ENCODE data around the gene SLC6A3. TPM values are rescaled to one million over a fixed set of nuclear protein-coding genes. Genes with fewer than 3 reads are reported as not detected.

SLC6A3 gene
- total RNA-seq, 1 donor from 2014 or later, result not detected

GRCh38 chr5:1418921-1419280, 26.3 kb downstream of the SLC6A3 start:
- Mint-ChIP-seq H3K27ac (ENCODE audit: unreplicated experiment) (no peak overlapping the region), H3K4me1 (ENCODE audit: low read depth) (peaks cover 10% of the 10 kb centered on the region), H3K36me3 (ENCODE audit: low read depth) (no peaks in the 10 kb centered on the region), H3K27me3 (ENCODE audit: low read depth) (peaks cover 1% of the 10 kb centered on the region), H3K4me3 (ENCODE audit: unreplicated experiment) (no peak overlapping the region), H3K9me3 (ENCODE audit: low read depth) (peaks cover 10% of the 10 kb centered on the region)
- no peak for DNase-seq (ENCODE audit: low spot score)
- no peak for TF ChIP-seq CTCF (IDR thresholded peaks at IDR 0.05)

- Mint-ChIP-seq H3K9me3 (ENCODE audit: low read depth) (peaks cover 10% of the 10 kb centered on the region), H3K4me1 (ENCODE audit: low read depth) (peaks cover 10% of the 10 kb centered on the region), H3K27me3 (ENCODE audit: low read depth) (peaks cover 2% of the 10 kb centered on the region), H3K4me3 (ENCODE audit: unreplicated experiment) (no peak overlapping the region), H3K36me3 (ENCODE audit: low read depth) (no peaks in the 10 kb centered on the region), H3K27ac (ENCODE audit: unreplicated experiment) (no peak overlapping the region)
- no peak for TF ChIP-seq CTCF (IDR thresholded peaks at IDR 0.05)
- DNase-seq (ENCODE audit: low spot score), result no peak
Measured at GRCh38 chr5:1418238-1418920, 26.9 kb downstream of the SLC6A3 start.

- H3K9me3 Mint-ChIP-seq (ENCODE audit: low read depth), result peaks cover 10% of the 10 kb centered on the region
- no peak overlapping the region for H3K4me3 Mint-ChIP-seq (ENCODE audit: unreplicated experiment)
- peaks cover 5% of the 10 kb centered on the region for H3K27me3 Mint-ChIP-seq (ENCODE audit: low read depth)
- peak; percentile 82 for DNase-seq (ENCODE audit: low spot score)
- no peak for TF ChIP-seq CTCF (IDR thresholded peaks at IDR 0.05)
- H3K36me3 Mint-ChIP-seq (ENCODE audit: low read depth), result no peaks in the 10 kb centered on the region
- H3K27ac Mint-ChIP-seq (ENCODE audit: unreplicated experiment), result no peak overlapping the region
- peaks cover 10% of the 10 kb centered on the region for H3K4me1 Mint-ChIP-seq (ENCODE audit: low read depth)
Measured at GRCh38 chr5:1417586-1418225, 27.5 kb downstream of the SLC6A3 start.

GRCh38 chr5:1416856-1417469, 28.3 kb downstream of the SLC6A3 start:
- no peak overlapping the region for H3K4me3 Mint-ChIP-seq (ENCODE audit: unreplicated experiment)
- peak; percentile 92 for DNase-seq (ENCODE audit: low spot score)
- no peaks in the 10 kb centered on the region for H3K36me3 Mint-ChIP-seq (ENCODE audit: low read depth)
- H3K27me3 Mint-ChIP-seq (ENCODE audit: low read depth), result peaks cover 9% of the 10 kb centered on the region
- H3K4me1 Mint-ChIP-seq (ENCODE audit: low read depth), result peaks cover 10% of the 10 kb centered on the region
- TF ChIP-seq CTCF (IDR thresholded peaks at IDR 0.05), result no peak
- peaks cover 10% of the 10 kb centered on the region for H3K9me3 Mint-ChIP-seq (ENCODE audit: low read depth)
- H3K27ac Mint-ChIP-seq (ENCODE audit: unreplicated experiment), result no peak overlapping the region

GRCh38 chr5:1415626-1416360, 29.4 kb downstream of the SLC6A3 start:
- peaks cover 10% of the 10 kb centered on the region for H3K9me3 Mint-ChIP-seq (ENCODE audit: low read depth)
- TF ChIP-seq CTCF (IDR thresholded peaks at IDR 0.05), result no peak
- no peaks in the 10 kb centered on the region for H3K36me3 Mint-ChIP-seq (ENCODE audit: low read depth)
- H3K4me3 Mint-ChIP-seq (ENCODE audit: unreplicated experiment), result no peak overlapping the region
- peak; percentile 78 for DNase-seq (ENCODE audit: low spot score)
- no peak overlapping the region for H3K27ac Mint-ChIP-seq (ENCODE audit: unreplicated experiment)
- H3K27me3 Mint-ChIP-seq (ENCODE audit: low read depth), result peaks cover 13% of the 10 kb centered on the region
- H3K4me1 Mint-ChIP-seq (ENCODE audit: low read depth), result peaks cover 8% of the 10 kb centered on the region

Data from chondrocyte (in vitro differentiated cells).